Neural cell (in vitro differentiated cells): ENCODE results near the gene PCDHGA12. TPM values are rescaled to one million over a fixed set of nuclear protein-coding genes. Genes with fewer than 3 reads are reported as not detected.
A peak's percentile ranks its signal among the peaks of the same experiment; 100 is the strongest.
"Not testable (repeated sequence)": the region's sequence is repeated elsewhere in the genome, so short reads cannot be mapped to it uniquely, and the experiment has no call there.

Experiments used
- H2AFZ ChIP-seq: fragments of 200-600, 300-800 bp; sonication (generic), shearing (Covaris generic); 2 replicates; pipeline ENCODE4 v1.6.0; 2014; ENCODE audit warnings: low read depth, mild to moderate bottlenecking, antibody characterized with exemption, low read length, moderate library complexity
- H3F3A ChIP-seq: fragments of 200-600 bp; shearing (Covaris generic); 2 replicates; pipeline ENCODE4 v1.6.1; 2016; ENCODE audit warnings: mild to moderate bottlenecking, moderate library complexity, mixed read lengths, antibody characterized with exemption, low read length; ENCODE audit not compliant: insufficient read depth, poor library complexity, severe bottlenecking
- H3K27ac ChIP-seq: fragments of 200-600, 300-800 bp; sonication (generic), shearing (Covaris generic); 2 replicates; pipeline ENCODE4 v1.5.1; 2014; ENCODE audit warnings: mild to moderate bottlenecking, low read length, moderate library complexity
- H3K27me3 ChIP-seq: fragments of 300-800, 200-600 bp; sonication (generic), shearing (Covaris generic); 2 replicates; pipeline ENCODE4 v1.6.0; 2014; ENCODE audit warnings: mild to moderate bottlenecking, low read depth, low read length, moderate library complexity; ENCODE audit not compliant: insufficient read depth
- H3K36me3 ChIP-seq: fragments of 300-800, 200-600 bp; sonication (generic), shearing (Covaris generic); 2 replicates; pipeline ENCODE4 v1.5.1; 2014; ENCODE audit warnings: mild to moderate bottlenecking, antibody characterized with exemption, low read length, moderate library complexity; ENCODE audit not compliant: insufficient read depth
- H3K4me2 ChIP-seq: fragments of 300-800, 200-600 bp; sonication (generic), shearing (Covaris generic); 2 replicates; pipeline ENCODE4 v1.6.0; 2014; ENCODE audit warnings: mild to moderate bottlenecking, low read length
- H3K4me3 ChIP-seq: fragments of 300-800, 200-600 bp; sonication (generic), shearing (Covaris generic); 2 replicates; pipeline ENCODE4 v1.5.1; 2014; ENCODE audit warnings: mild to moderate bottlenecking, low read length, moderate library complexity
- H3K79me2 ChIP-seq: fragments of 200-600 bp; shearing (Covaris generic); replicated peaks from 2 replicates; pipeline ENCODE4 v1.6.0; 2014; ENCODE audit warnings: mild to moderate bottlenecking, low read length, moderate library complexity; ENCODE audit not compliant: insufficient read depth
- H3K9ac ChIP-seq: fragments of 300-800, 200-600 bp; sonication (generic), shearing (Covaris generic); 2 replicates; pipeline ENCODE4 v1.6.1; 2016; ENCODE audit warnings: mild to moderate bottlenecking, low read length, mixed read lengths
- H3K9me2 ChIP-seq: fragments of 200-600 bp; shearing (Covaris generic); 2 replicates; pipeline ENCODE4 v1.6.1; 2016; ENCODE audit warnings: mild to moderate bottlenecking, low read length, mixed read lengths; ENCODE audit not compliant: insufficient read depth
- H3K9me3 ChIP-seq: fragments of 200-600, 300-800 bp; sonication (generic), shearing (Covaris generic); 2 replicates; pipeline ENCODE4 v1.6.1; 2016; ENCODE audit warnings: mild to moderate bottlenecking, mixed run types, low read length, moderate library complexity, mixed read lengths
- H4K20me1 ChIP-seq: fragments of 200-600 bp; shearing (Covaris generic); 2 replicates; pipeline ENCODE4 v1.6.1; 2016; ENCODE audit warnings: mild to moderate bottlenecking, mixed run types; ENCODE audit not compliant: insufficient read depth
- CTCF ChIP-seq: fragments of 450-650 bp; IDR thresholded peaks from 2 replicates; pipeline ENCODE4 v1.5.1; 2014; ENCODE audit warnings: antibody characterized with exemption, mild to moderate bottlenecking, moderate library complexity; ENCODE audit not compliant: poor library complexity, severe bottlenecking
- EZH2 ChIP-seq: fragments of 200-600, 300-800 bp; shearing (Covaris generic), sonication (generic); IDR thresholded peaks from 2 replicates; pipeline ENCODE4 v1.6.1; 2014; ENCODE audit warnings: antibody characterized with exemption, low read length, borderline replicate concordance, mild to moderate bottlenecking; ENCODE audit not compliant: insufficient read depth, poor library complexity, severe bottlenecking
- MXI1 ChIP-seq: fragments of 450-650 bp; conservative IDR thresholded peaks from 2 replicates; pipeline ENCODE4 v1.6.1; 2014; ENCODE audit warnings: antibody characterized with exemption, mild to moderate bottlenecking; ENCODE audit not compliant: poor library complexity, severe bottlenecking
- POLR2AphosphoS5 ChIP-seq: IDR thresholded peaks from 2 replicates; pipeline ENCODE4 v1.6.1; 2012
- RAD21 ChIP-seq: fragments of 450-650 bp; conservative IDR thresholded peaks from 2 replicates; pipeline ENCODE4 v1.6.1; 2014; ENCODE audit warnings: antibody characterized with exemption, mild to moderate bottlenecking, moderate library complexity
- REST ChIP-seq: IDR thresholded peaks from 2 replicates; pipeline ENCODE4 v1.6.1; 2012; ENCODE audit warnings: borderline replicate concordance
- SMC3 ChIP-seq: fragments of 450-650 bp; conservative IDR thresholded peaks from 2 replicates; pipeline ENCODE4 v1.6.1; 2014; ENCODE audit warnings: antibody characterized with exemption, mild to moderate bottlenecking, moderate library complexity; ENCODE audit not compliant: poor library complexity
- TAF1 ChIP-seq: IDR thresholded peaks from 2 replicates; pipeline ENCODE4 v1.6.1; 2012; ENCODE audit warnings: low read depth
- polyA plus RNA-seq: library from polyadenylated mRNA; depleted of rRNA; stranded (reverse); fragments of >200 nt; gene quantifications from 2 replicates; pipeline ENCODE4 v1.2.3, GENCODE V29; 2014

The PCDHGA12 gene
- polyA plus RNA-seq, 1 donor from 2014 or later, result 0.11 TPM

GRCh38 chr5:141387557-141388311 is 42.6 kb upstream of the PCDHGA12 start, which contains the start of gene PCDHGB4:
TSS of gene PCDHGB4 (plus strand) at chr5:141387698. CDS start at chr5:141387885, 187 bp downstream.
- peak within 1 kb of the TSS; percentile 41 for H3K27ac ChIP-seq
- H3F3A ChIP-seq, H3K9ac ChIP-seq, H3K4me2 ChIP-seq, H3K27me3 ChIP-seq, H3K79me2 ChIP-seq, H4K20me1 ChIP-seq, H2AFZ ChIP-seq, H3K36me3 ChIP-seq, H3K9me2 ChIP-seq: not testable (repeated sequence)
- peak within 1 kb of the TSS; percentile 53 for H3K4me3 ChIP-seq
- peaks cover 36% of the 10 kb centered on the region for H3K9me3 ChIP-seq
- TF ChIP-seq RAD21 (peak; percentile 70), CTCF (peak; percentile 69), SMC3 (peak; percentile 65)

GRCh38 chr5:141388661-141389060 is 41.6 kb upstream of the PCDHGA12 start:
- H3K79me2 ChIP-seq, result no peaks in the 10 kb centered on the region
- no peak overlapping the region for H2AFZ ChIP-seq
- H3K9ac ChIP-seq, result no peak overlapping the region
- no peaks in the 10 kb centered on the region for H3K27me3 ChIP-seq
- H3F3A ChIP-seq, result no peaks in the 10 kb centered on the region
- no peaks in the 10 kb centered on the region for H3K36me3 ChIP-seq
- no peak overlapping the region for H3K27ac ChIP-seq
- TF ChIP-seq RAD21 (no peak), MXI1 (no peak)
- no peak overlapping the region for H3K4me2 ChIP-seq
- no peaks in the 10 kb centered on the region for H4K20me1 ChIP-seq
- H3K9me3 ChIP-seq, result peaks cover 37% of the 10 kb centered on the region
- peak overlapping the region; percentile 53 for H3K4me3 ChIP-seq
- H3K9me2 ChIP-seq, result no peaks in the 10 kb centered on the region

- Histone ChIP-seq H2AFZ (no peak overlapping the region), H3K9me2 (no peaks in the 10 kb centered on the region), H3K4me2 (no peak overlapping the region), H4K20me1 (no peaks in the 10 kb centered on the region), H3K27ac (no peak overlapping the region), H3K36me3 (no peaks in the 10 kb centered on the region), H3K79me2 (no peaks in the 10 kb centered on the region), H3K27me3 (no peaks in the 10 kb centered on the region), H3K9me3 (peaks cover 43% of the 10 kb centered on the region), H3K4me3 (peak overlapping the region; percentile 53), H3F3A (no peaks in the 10 kb centered on the region), H3K9ac (no peak overlapping the region)
- TF ChIP-seq REST, result no peak
- TF ChIP-seq SMC3, result no peak
- TF ChIP-seq RAD21, result no peak
- TF ChIP-seq POLR2AphosphoS5, result no peak
- TF ChIP-seq CTCF, result no peak
- TF ChIP-seq TAF1, result no peak
- TF ChIP-seq EZH2, result no peak
These were observed 40.9 kb upstream of the PCDHGA12 start for GRCh38 chr5:141389153-141390042.
